Trophoblast cell (in vitro differentiated cells and primary cell): ENCODE measurements around the gene FOXK2.

Experiments
- DNase-seq, 2 donors: peaks; one replicate each; pipeline ENCODE4 v3.0.0-alpha.2; 2016
- H2AFZ ChIP-seq: 2 replicates; pipeline ENCODE4 v1.6.1; 2013; ENCODE audit warnings: low read length, moderate library complexity, mild to moderate bottlenecking; ENCODE audit not compliant: insufficient read depth, poor library complexity
- H2AK5ac ChIP-seq: 2 replicates; pipeline ENCODE4 v1.6.1; 2013; ENCODE audit warnings: mild to moderate bottlenecking, low read length
- H2BK120ac ChIP-seq: 2 replicates; pipeline ENCODE4 v1.6.1; 2013; ENCODE audit warnings: low read length, mild to moderate bottlenecking, moderate library complexity; ENCODE audit not compliant: insufficient read depth, poor library complexity
- H2BK12ac ChIP-seq: 2 replicates; pipeline ENCODE4 v1.6.1; 2013; ENCODE audit warnings: mild to moderate bottlenecking, low read length, moderate library complexity
- H2BK5ac ChIP-seq: 2 replicates; pipeline ENCODE4 v1.6.1; 2013; ENCODE audit warnings: low read length, low read depth, moderate library complexity, mild to moderate bottlenecking; ENCODE audit not compliant: poor library complexity
- H3K14ac ChIP-seq: 2 replicates; pipeline ENCODE4 v1.6.1; 2013; ENCODE audit warnings: mild to moderate bottlenecking, low read length
- H3K18ac ChIP-seq: 2 replicates; pipeline ENCODE4 v1.6.1; 2013; ENCODE audit warnings: mild to moderate bottlenecking, low read length
- H3K23ac ChIP-seq: 2 replicates; pipeline ENCODE4 v1.6.1; 2013; ENCODE audit warnings: low read length
- H3K27ac ChIP-seq: 2 replicates; pipeline ENCODE4 v1.5.1; 2013; ENCODE audit warnings: low read depth, mild to moderate bottlenecking, inconsistent platforms, low read length, moderate library complexity
- H3K27me3 ChIP-seq: 2 replicates; pipeline ENCODE4 v1.6.1; 2013; ENCODE audit warnings: inconsistent platforms, mild to moderate bottlenecking, low read length, moderate library complexity; ENCODE audit not compliant: insufficient read depth
- H3K36me3 ChIP-seq, 2 experiments: 1 replicate in 1 of 2; 2 replicates in 1 of 2; pipeline ENCODE4 v1.6.1; 2013; ENCODE audit warnings: low read length in 2 of 2, mild to moderate bottlenecking in 2 of 2, moderate library complexity in 1 of 2; ENCODE audit not compliant: insufficient read depth in 2 of 2, control insufficient read depth in 1 of 2
- H3K4ac ChIP-seq: 2 replicates; pipeline ENCODE4 v1.6.1; 2013; ENCODE audit warnings: low read depth, mild to moderate bottlenecking, low read length, moderate library complexity
- H3K4me1 ChIP-seq, 2 experiments: 1 replicate in 1 of 2; 2 replicates in 1 of 2; pipeline ENCODE4 v1.6.1; 2013; ENCODE audit warnings: low read length in 2 of 2, mild to moderate bottlenecking in 2 of 2, moderate library complexity in 1 of 2; ENCODE audit not compliant: insufficient read depth in 2 of 2, control insufficient read depth in 1 of 2
- H3K4me2 ChIP-seq: 2 replicates; pipeline ENCODE4 v1.6.1; 2013; ENCODE audit warnings: inconsistent platforms, mild to moderate bottlenecking, low read length, moderate library complexity
- H3K4me3 ChIP-seq: 2 replicates; pipeline ENCODE4 v1.5.1; 2013; ENCODE audit warnings: mild to moderate bottlenecking, low read depth, low read length, inconsistent platforms
- H3K79me1 ChIP-seq: one replicate; pipeline ENCODE4 v1.6.1; 2013; ENCODE audit warnings: low read length
- H3K79me2 ChIP-seq: 2 replicates; pipeline ENCODE4 v1.6.1; 2013; ENCODE audit warnings: low read length, mild to moderate bottlenecking; ENCODE audit not compliant: control insufficient read depth, insufficient read depth, poor library complexity
- H3K9ac ChIP-seq: 2 replicates; pipeline ENCODE4 v1.6.1; 2013; ENCODE audit warnings: mild to moderate bottlenecking, low read length
- H3K9me3 ChIP-seq: 2 replicates; pipeline ENCODE4 v1.6.1; 2013; ENCODE audit warnings: low read depth, mild to moderate bottlenecking, control low read depth, inconsistent platforms, low read length; ENCODE audit not compliant: insufficient read depth
- H4K12ac ChIP-seq: 2 replicates; pipeline ENCODE4 v1.6.1; 2013; ENCODE audit warnings: low read depth, mild to moderate bottlenecking, low read length, moderate library complexity
- H4K8ac ChIP-seq: 2 replicates; pipeline ENCODE4 v1.6.1; 2013; ENCODE audit warnings: low read depth, mild to moderate bottlenecking, low read length, moderate library complexity
- H4K91ac ChIP-seq: one replicate; pipeline ENCODE4 v1.6.1; 2013; ENCODE audit warnings: low read depth, mild to moderate bottlenecking, low read length, moderate library complexity
- WGBS: extraction: QIAGEN DNeasy Blood & Tissue Kit; methylation state at CpG from one replicate; pipeline ENCODE4 v1.1.7; 2013; ENCODE audit warnings: missing lambda C conversion rate; ENCODE audit not compliant: insufficient read length, insufficient coverage; ENCODE audit errors: extremely low coverage; 5-methylcytosine and 5-hydroxymethylcytosine counted together

The FOXK2 gene

DNA sequence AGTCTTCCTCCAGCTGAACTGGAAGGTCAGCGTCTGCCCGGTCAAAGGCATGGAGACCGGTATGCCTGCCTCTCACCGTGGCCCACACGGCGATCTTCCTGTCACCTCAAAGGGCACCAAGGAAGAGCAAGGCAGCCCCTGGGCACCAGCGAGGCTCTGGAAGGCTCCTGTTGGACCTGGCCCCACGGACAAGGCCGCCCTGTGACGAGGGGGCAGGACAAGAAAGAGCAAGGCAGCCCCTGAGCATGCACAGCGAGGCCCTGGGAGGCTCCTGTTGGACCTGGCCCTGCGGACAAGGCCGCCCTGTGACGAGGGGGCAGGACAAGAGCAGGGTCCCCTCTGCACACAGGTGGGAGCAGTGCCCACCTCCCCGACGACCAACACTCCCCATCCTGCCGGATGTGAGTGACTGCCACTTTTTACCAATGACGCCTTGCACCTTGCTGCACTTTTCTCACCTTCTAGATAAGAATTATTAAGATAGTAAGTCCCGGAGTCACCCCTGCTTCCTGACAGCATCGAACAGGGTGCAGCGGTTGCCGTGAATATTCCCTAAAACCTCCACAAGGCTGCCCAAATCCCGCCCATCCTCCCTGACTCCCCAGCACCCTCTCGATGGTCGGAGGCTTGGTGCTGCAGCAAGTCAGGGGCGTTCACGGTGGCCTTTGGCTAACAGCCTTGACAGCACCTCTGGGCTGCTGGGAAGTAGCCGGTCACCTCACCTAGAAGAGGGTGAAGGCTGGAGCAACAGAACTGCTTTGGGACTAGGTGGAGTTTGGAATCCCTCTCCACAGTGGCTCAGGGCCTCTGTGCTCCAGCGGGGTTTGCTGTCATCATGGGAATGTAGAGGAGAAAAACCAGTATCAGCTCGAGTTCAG, 134.4 kb downstream of the FOXK2 start:
- WGBS: no CpG with 5 or more reads among the region's 30 CpGs
- Histone ChIP-seq H3K4me2 (no peak overlapping the region), H2BK12ac (no peak overlapping the region), H3K4me1 (peaks cover 0 to 2% of the 10 kb centered on the region in 2 experiments), H3K79me2 (no peaks in the 10 kb centered on the region), H2BK120ac (no peak overlapping the region), H4K8ac (no peak overlapping the region), H3K9ac (peak overlapping the region; percentile 12), H3K14ac (no peak overlapping the region), H3K4me3 (no peak overlapping the region), H3K27ac (no peak overlapping the region), H3K9me3 (peaks cover 3% of the 10 kb centered on the region), H2BK5ac (no peak overlapping the region), H3K18ac (no peak overlapping the region), H3K79me1 (no peaks in the 10 kb centered on the region), H4K12ac (no peak overlapping the region), H2AFZ (no peak overlapping the region), H4K91ac (no peak overlapping the region), H3K23ac (no peak overlapping the region), H3K36me3 (no peaks in the 10 kb centered on the region), H3K4ac (no peak overlapping the region), H3K27me3 (no peaks in the 10 kb centered on the region), H2AK5ac (no peak overlapping the region)
- DNase-seq: no peak
